ENCODE results near the gene ERBB2. TPM values are rescaled to one million over a fixed set of nuclear protein-coding genes. Genes with fewer than 3 reads are reported as not detected.

Gene ERBB2
- total RNA-seq, 3 donors from 2014 or later = 13.1 to 118 (median 59.0) TPM

- DNase-seq (ENCODE audit: low spot score in 2 of 2) = no peak
- Histone ChIP-seq H3K27ac (peak overlapping the region; percentile 87 to 91), H3K27me3 (peaks cover 0 to 6% of the 10 kb centered on the region in 2 donors), H3K9me3 (no peaks in the 10 kb centered on the region), H3K4me3 (no peak overlapping the region), H3K36me3 (no peaks in the 10 kb centered on the region), H3K4me1 (peaks cover 11 to 16% of the 10 kb centered on the region in 2 donors)
- TF ChIP-seq POLR2A (IDR thresholded peaks at IDR 0.05) = no peak
- no peak for TF ChIP-seq POLR2AphosphoS5 (IDR thresholded peaks at IDR 0.05)
- TF ChIP-seq CTCF (IDR thresholded peaks at IDR 0.05) = no peak
- intact Hi-C loops (cut with DNase I; ENCODE audit: low total_unique reads) = no loop called here
These were observed 26.4 kb upstream of the ERBB2 start for GRCh38 chr17:39673335-39674081.

- Histone ChIP-seq H3K36me3 (no peaks in the 10 kb centered on the region), H3K27me3 (peaks cover 0 to 6% of the 10 kb centered on the region in 2 donors), H3K9me3 (no peaks in the 10 kb centered on the region), H3K4me1 (peaks cover 10 to 16% of the 10 kb centered on the region in 2 donors), H3K27ac (peak overlapping the region; percentile 87 to 91), H3K4me3 (no peak overlapping the region)
- TF ChIP-seq POLR2AphosphoS5 (IDR thresholded peaks at IDR 0.05) (no peak), CTCF (IDR thresholded peaks at IDR 0.05) (no peak), POLR2A (IDR thresholded peaks at IDR 0.05) (no peak)
- intact Hi-C loops (cut with DNase I; ENCODE audit: low total_unique reads) = no loop called here
- DNase-seq (ENCODE audit: low spot score in 2 of 2) = no peak
These were observed 25.7 kb upstream of the ERBB2 start for GRCh38 chr17:39674179-39674578.

- intact Hi-C loops (cut with DNase I; ENCODE audit: low total_unique reads) = no loop called here
- peak overlapping the region; percentile 87 to 91 for H3K27ac ChIP-seq
- peak; percentile 77 to 90 for DNase-seq (ENCODE audit: low spot score in 2 of 2)
These were observed 25.0 kb upstream of the ERBB2 start for GRCh38 chr17:39674702-39675389.

GRCh38 chr17:39675390-39676082 is 24.3 kb upstream of the ERBB2 start:
- no peaks in the 10 kb centered on the region for H3K27me3 ChIP-seq
- H3K4me1 ChIP-seq = peaks cover 10 to 16% of the 10 kb centered on the region in 2 donors
- no peaks in the 10 kb centered on the region for H3K9me3 ChIP-seq
- H3K4me3 ChIP-seq = peak overlapping the region in 1 of 3 donors; percentile 15
- intact Hi-C loops (cut with DNase I; ENCODE audit: low total_unique reads) = no loop called here
- H3K36me3 ChIP-seq = no peaks in the 10 kb centered on the region
- DNase-seq (ENCODE audit: low spot score in 2 of 2) = no peak
- TF ChIP-seq POLR2AphosphoS5 (IDR thresholded peaks at IDR 0.05) (no peak), POLR2A (IDR thresholded peaks at IDR 0.05) (no peak), CTCF (IDR thresholded peaks at IDR 0.05) (no peak)
- peak overlapping the region; percentile 87 to 91 for H3K27ac ChIP-seq

More at GRCh38 chr17:39674702-39675389, 25.0 kb upstream of the ERBB2 start:
- H3K36me3 ChIP-seq = no peaks in the 10 kb centered on the region
- peaks cover 10 to 16% of the 10 kb centered on the region in 2 donors for H3K4me1 ChIP-seq
- TF ChIP-seq POLR2A (IDR thresholded peaks at IDR 0.05) (no peak), CTCF (IDR thresholded peaks at IDR 0.05) (no peak), POLR2AphosphoS5 (IDR thresholded peaks at IDR 0.05) (peak in 1 of 3 donors; percentile 27)
- H3K27me3 ChIP-seq = peaks cover 0 to 4% of the 10 kb centered on the region in 2 donors
- H3K4me3 ChIP-seq = no peak overlapping the region
- no peaks in the 10 kb centered on the region for H3K9me3 ChIP-seq
